ENCODE results near the gene ADGRF3.
A peak's percentile ranks its signal among the peaks of the same experiment; 100 is the strongest.
"Not testable (repeated sequence)": the region's sequence is repeated elsewhere in the genome, so short reads cannot be mapped to it uniquely, and the experiment has no call there.

ADGRF3 gene, protein sequence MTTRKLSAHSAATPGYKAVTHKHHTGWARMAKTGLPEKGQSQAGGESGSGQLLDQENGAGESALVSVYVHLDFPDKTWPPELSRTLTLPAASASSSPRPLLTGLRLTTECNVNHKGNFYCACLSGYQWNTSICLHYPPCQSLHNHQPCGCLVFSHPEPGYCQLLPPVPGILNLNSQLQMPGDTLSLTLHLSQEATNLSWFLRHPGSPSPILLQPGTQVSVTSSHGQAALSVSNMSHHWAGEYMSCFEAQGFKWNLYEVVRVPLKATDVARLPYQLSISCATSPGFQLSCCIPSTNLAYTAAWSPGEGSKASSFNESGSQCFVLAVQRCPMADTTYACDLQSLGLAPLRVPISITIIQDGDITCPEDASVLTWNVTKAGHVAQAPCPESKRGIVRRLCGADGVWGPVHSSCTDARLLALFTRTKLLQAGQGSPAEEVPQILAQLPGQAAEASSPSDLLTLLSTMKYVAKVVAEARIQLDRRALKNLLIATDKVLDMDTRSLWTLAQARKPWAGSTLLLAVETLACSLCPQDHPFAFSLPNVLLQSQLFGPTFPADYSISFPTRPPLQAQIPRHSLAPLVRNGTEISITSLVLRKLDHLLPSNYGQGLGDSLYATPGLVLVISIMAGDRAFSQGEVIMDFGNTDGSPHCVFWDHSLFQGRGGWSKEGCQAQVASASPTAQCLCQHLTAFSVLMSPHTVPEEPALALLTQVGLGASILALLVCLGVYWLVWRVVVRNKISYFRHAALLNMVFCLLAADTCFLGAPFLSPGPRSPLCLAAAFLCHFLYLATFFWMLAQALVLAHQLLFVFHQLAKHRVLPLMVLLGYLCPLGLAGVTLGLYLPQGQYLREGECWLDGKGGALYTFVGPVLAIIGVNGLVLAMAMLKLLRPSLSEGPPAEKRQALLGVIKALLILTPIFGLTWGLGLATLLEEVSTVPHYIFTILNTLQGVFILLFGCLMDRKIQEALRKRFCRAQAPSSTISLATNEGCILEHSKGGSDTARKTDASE

DNA sequence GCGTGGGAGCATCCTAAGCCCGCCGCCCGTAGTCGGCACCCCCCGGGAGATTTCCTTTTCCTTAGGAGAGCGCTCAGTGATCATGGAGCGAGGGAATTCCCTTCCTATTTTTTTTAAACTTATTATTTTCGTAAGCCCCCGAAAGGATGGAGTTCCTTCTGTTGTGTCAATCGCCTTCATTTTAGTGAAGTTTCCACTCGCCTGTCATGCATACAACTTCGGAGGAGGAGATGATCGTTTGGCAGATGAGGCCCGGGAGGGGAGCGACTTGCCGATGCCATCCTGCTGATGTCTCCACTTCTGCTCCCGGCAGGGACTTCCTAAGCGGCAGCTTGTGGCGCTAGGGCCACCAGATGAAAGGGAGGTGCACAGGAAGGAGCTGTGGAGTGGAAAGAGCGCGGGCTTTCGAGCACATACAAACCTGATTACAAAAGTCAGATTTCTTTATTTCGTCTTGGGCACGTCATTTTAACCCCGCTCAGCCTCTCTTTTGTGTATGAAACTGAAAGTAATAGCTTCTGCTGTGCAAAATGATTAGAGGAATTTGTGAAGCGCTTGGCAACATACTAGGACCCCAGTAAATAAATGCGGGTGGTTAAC, at the start of gene ADGRF3:
Gene ADGRF3 (minus strand): TSS at position 336 of the 600 bp plus-strand sequence. CDS start 555 bp downstream, outside the sequence.
- DNase-seq (ENCODE audit: low spot score) = peak; percentile 43

- no peak for DNase-seq (ENCODE audit: low spot score)
These were observed 48.8 kb upstream of the ADGRF3 start for GRCh38 chr2:26395394-26395793.

DNA sequence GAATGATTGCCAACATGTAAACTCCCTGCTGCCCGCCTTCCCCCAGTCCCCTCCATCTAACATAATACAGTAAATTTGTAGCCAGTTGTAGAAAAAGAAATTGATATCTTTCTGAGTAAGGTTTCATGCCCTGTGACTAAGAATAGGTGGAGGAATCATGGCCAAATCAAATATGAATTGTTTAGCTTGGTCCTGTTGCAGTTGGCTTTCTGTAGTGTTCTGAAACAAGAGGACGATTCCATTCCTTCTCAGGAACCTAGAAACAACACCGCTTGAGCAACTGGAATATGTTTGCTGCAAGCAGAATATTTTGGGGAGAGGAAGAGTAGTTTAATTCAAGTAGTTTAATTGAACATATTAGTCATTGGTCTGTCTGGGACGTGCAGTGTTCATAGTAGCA, 48.1 kb upstream of the ADGRF3 start:
- no peak for DNase-seq (ENCODE audit: low spot score)

- DNase-seq (ENCODE audit: low spot score) = no peak
These were observed 40.6 kb upstream of the ADGRF3 start for GRCh38 chr2:26387189-26387588.

DNA sequence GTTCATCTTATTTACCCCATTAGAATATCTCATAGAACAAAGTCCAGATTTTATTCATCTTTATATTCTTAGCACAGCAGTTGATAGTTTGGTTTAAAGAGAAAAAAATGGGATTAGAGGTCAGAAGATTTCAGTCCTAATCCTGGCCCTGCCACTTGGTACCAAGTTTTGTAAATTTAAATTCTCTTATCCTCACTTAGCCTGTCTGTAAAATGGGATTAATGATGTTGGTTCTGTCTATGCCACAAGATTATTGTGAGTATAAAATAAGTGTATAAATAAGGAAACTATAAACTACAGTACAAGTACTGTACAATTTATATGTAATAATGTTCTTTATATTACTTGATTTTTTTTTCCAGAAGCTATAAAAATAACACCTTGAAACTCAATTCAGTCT, 38.0 kb upstream of the ADGRF3 start:
- no peak for DNase-seq (ENCODE audit: low spot score)

DNA sequence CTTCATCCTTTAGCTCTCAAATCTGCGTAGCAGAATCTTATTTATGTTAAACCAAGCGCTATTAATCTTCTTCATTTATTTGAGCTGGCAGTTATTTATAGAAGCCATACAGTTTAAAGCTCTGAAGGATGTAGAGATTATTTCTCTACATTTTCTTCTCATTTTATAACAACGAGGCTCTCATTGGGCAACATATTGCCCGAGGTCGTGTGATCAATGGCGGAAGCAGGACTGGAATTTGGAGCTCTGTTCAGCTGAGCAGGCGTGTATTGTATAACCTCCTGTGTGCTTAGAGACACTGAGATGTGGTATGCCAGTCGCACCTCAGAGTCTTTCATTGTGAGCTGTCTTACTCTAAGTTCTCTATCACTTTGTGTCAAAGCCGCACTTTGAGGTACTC, 37.6 kb upstream of the ADGRF3 start:
- no peak for DNase-seq (ENCODE audit: low spot score)

- DNase-seq (ENCODE audit: low spot score) = no peak
These were observed 36.0 kb upstream of the ADGRF3 start for GRCh38 chr2:26382564-26382963.

- DNase-seq (ENCODE audit: low spot score) = no peak
These were observed 33.7 kb upstream of the ADGRF3 start for GRCh38 chr2:26380281-26380680.

- no peak for DNase-seq (ENCODE audit: low spot score)
These were observed 30.2 kb upstream of the ADGRF3 start for GRCh38 chr2:26376799-26377198.

GRCh38 chr2:26370909-26371308, 24.3 kb upstream of the ADGRF3 start:
- not testable (repeated sequence) for DNase-seq (ENCODE audit: low spot score)

DNA sequence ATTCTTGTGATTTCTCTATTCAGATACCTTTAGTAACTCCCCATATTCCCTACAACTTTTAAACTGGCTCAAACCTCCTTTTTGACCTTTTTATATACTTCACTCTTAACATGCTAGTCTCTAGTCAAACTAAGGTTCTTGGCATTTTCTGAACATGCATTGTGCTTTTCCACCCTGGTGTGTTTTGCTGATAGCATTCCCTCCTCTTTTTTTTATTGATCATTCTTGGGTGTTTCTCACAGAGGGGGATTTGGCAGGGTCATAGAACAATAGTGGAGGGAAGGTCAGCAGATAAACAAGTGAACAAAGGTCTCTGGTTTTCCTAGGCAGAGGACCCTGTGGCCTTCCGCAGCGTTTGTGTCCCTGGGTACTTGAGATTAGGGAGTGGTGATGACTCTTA, 23.1 kb upstream of the ADGRF3 start:
- not testable (repeated sequence) for DNase-seq (ENCODE audit: low spot score)

GRCh38 chr2:26366957-26367356, 20.4 kb upstream of the ADGRF3 start:
- no peak for DNase-seq (ENCODE audit: low spot score)

DNA sequence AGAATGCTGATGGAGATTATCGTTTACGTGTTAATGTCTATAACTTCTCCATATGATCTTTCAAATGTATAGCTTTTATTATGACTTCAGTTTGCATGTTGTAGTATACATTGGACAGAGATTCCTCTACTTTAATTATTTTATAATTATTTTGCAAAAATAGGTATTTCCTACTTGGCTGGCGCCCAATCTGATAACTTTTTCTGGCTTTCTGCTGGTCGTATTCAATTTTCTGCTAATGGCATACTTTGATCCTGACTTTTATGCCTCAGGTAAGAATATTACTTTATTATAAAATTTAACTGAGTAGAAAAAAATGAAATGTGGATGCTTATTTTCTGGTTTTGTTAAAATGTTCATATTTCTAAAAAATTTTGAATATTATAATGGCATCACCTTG, 18.1 kb upstream of the ADGRF3 start:
- no peak for DNase-seq (ENCODE audit: low spot score)

GRCh38 chr2:26363958-26364357, 17.4 kb upstream of the ADGRF3 start:
- no peak for DNase-seq (ENCODE audit: low spot score)

- peak; percentile 31 for DNase-seq (ENCODE audit: low spot score)
These were observed 16.7 kb upstream of the ADGRF3 start for GRCh38 chr2:26363323-26363722.

DNA sequence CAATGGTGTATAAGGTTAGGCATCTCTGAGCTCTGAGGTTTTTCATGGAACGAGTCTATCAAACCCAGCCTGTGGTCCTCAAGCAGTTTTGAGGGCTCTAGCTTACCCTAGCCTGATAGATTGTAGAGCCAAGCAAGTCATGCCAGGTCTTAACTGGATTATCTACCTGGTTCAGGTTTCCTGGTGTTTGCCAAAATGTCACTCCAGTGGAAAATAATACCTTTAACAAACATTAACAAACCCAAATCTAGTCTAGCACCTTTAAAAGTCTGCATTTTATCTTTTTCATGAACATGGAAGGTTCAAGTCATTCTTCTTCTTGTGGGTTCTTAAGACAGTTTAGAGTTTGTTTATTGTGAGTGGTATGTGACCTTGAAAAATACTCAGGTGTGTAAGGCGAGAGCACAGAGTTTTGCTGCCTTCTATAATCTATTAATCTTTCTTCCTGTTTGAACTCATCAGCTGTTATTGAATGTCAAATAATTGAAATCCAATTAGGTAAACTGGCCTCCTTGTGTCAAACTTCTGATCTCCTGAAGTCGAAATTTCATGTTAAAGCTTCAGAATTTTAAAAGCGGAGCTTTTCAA, 13.4 kb upstream of the ADGRF3 start:
- no peak for DNase-seq (ENCODE audit: low spot score)

- DNase-seq (ENCODE audit: low spot score) = no peak
These were observed 10.2 kb upstream of the ADGRF3 start for GRCh38 chr2:26356771-26357170.

DNA sequence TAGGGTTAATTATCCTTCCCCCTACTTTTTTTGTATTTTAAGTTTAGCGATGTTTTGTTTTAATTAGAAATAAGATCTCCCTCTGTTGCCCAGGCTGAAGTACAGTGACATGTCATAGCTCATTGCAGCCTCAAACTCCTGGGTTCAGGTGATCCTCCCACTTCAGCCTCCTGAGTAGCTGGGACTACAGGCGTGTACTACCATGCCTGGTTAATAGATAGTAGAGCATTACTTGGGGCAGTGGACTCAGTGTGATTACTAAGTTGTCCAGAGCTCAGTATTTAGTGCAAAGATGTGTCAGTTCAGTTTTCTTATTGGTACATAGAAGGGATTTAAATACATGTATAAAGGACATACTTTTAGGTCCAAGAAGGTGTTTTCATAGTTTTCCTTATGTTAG, 9.5 kb upstream of the ADGRF3 start:
- no peak for DNase-seq (ENCODE audit: low spot score)

- DNase-seq (ENCODE audit: low spot score) = peak; percentile 66
These were observed 8.7 kb upstream of the ADGRF3 start for GRCh38 chr2:26355038-26355995.

DNA sequence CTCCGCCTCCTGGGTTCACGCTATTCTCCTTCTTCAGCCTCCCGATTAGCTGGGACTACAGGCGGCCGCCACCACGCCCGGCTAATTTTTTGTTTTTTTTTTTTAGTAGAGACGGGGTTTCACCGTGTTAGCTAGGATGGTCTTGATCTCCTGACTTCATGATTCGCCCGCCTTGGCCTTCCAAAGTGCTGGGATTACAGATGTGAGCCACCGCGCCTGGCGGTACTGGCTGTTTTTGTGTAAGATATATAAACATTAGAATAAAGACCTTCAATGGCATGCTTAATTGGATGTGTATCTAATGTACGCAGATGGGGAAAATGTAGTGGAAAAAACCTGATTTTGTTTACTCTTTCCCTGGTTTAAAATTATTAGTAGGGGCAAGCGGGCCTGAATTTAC, 7.9 kb upstream of the ADGRF3 start:
- not testable (repeated sequence) for DNase-seq (ENCODE audit: low spot score)

GRCh38 chr2:26352892-26353291, 6.3 kb upstream of the ADGRF3 start:
- DNase-seq (ENCODE audit: low spot score) = peak; percentile 22
